Neural cell (in vitro differentiated cells): ENCODE results near the gene PPP4R2. TPM values are rescaled to one million over a fixed set of nuclear protein-coding genes. Genes with fewer than 3 reads are reported as not detected.

Experiments used
- H2AFZ ChIP-seq: fragments of 200-600, 300-800 bp; sonication (generic), shearing (Covaris generic); 2 replicates; pipeline ENCODE4 v1.6.0; 2014; ENCODE audit warnings: low read depth, mild to moderate bottlenecking, antibody characterized with exemption, low read length, moderate library complexity
- H3F3A ChIP-seq: fragments of 200-600 bp; shearing (Covaris generic); 2 replicates; pipeline ENCODE4 v1.6.1; 2016; ENCODE audit warnings: mild to moderate bottlenecking, moderate library complexity, mixed read lengths, antibody characterized with exemption, low read length; ENCODE audit not compliant: insufficient read depth, poor library complexity, severe bottlenecking
- H3K27ac ChIP-seq: fragments of 200-600, 300-800 bp; sonication (generic), shearing (Covaris generic); 2 replicates; pipeline ENCODE4 v1.5.1; 2014; ENCODE audit warnings: mild to moderate bottlenecking, low read length, moderate library complexity
- H3K27me3 ChIP-seq: fragments of 300-800, 200-600 bp; sonication (generic), shearing (Covaris generic); 2 replicates; pipeline ENCODE4 v1.6.0; 2014; ENCODE audit warnings: mild to moderate bottlenecking, low read depth, low read length, moderate library complexity; ENCODE audit not compliant: insufficient read depth
- H3K36me3 ChIP-seq: fragments of 300-800, 200-600 bp; sonication (generic), shearing (Covaris generic); 2 replicates; pipeline ENCODE4 v1.5.1; 2014; ENCODE audit warnings: mild to moderate bottlenecking, antibody characterized with exemption, low read length, moderate library complexity; ENCODE audit not compliant: insufficient read depth
- H3K4me2 ChIP-seq: fragments of 300-800, 200-600 bp; sonication (generic), shearing (Covaris generic); 2 replicates; pipeline ENCODE4 v1.6.0; 2014; ENCODE audit warnings: mild to moderate bottlenecking, low read length
- H3K4me3 ChIP-seq: fragments of 300-800, 200-600 bp; sonication (generic), shearing (Covaris generic); 2 replicates; pipeline ENCODE4 v1.5.1; 2014; ENCODE audit warnings: mild to moderate bottlenecking, low read length, moderate library complexity
- H3K79me2 ChIP-seq: fragments of 200-600 bp; shearing (Covaris generic); replicated peaks from 2 replicates; pipeline ENCODE4 v1.6.0; 2014; ENCODE audit warnings: mild to moderate bottlenecking, low read length, moderate library complexity; ENCODE audit not compliant: insufficient read depth
- H3K9ac ChIP-seq: fragments of 300-800, 200-600 bp; sonication (generic), shearing (Covaris generic); 2 replicates; pipeline ENCODE4 v1.6.1; 2016; ENCODE audit warnings: mild to moderate bottlenecking, low read length, mixed read lengths
- H3K9me2 ChIP-seq: fragments of 200-600 bp; shearing (Covaris generic); 2 replicates; pipeline ENCODE4 v1.6.1; 2016; ENCODE audit warnings: mild to moderate bottlenecking, low read length, mixed read lengths; ENCODE audit not compliant: insufficient read depth
- H3K9me3 ChIP-seq: fragments of 200-600, 300-800 bp; sonication (generic), shearing (Covaris generic); 2 replicates; pipeline ENCODE4 v1.6.1; 2016; ENCODE audit warnings: mild to moderate bottlenecking, mixed run types, low read length, moderate library complexity, mixed read lengths
- H4K20me1 ChIP-seq: fragments of 200-600 bp; shearing (Covaris generic); 2 replicates; pipeline ENCODE4 v1.6.1; 2016; ENCODE audit warnings: mild to moderate bottlenecking, mixed run types; ENCODE audit not compliant: insufficient read depth
- EP300 ChIP-seq: fragments of 450-650 bp; conservative IDR thresholded peaks from 2 replicates; pipeline ENCODE4 v1.6.1; 2014; ENCODE audit warnings: antibody characterized with exemption, mild to moderate bottlenecking, moderate library complexity; ENCODE audit not compliant: poor library complexity, severe bottlenecking
- EZH2 ChIP-seq: fragments of 200-600, 300-800 bp; shearing (Covaris generic), sonication (generic); IDR thresholded peaks from 2 replicates; pipeline ENCODE4 v1.6.1; 2014; ENCODE audit warnings: antibody characterized with exemption, low read length, borderline replicate concordance, mild to moderate bottlenecking; ENCODE audit not compliant: insufficient read depth, poor library complexity, severe bottlenecking
- MXI1 ChIP-seq: fragments of 450-650 bp; conservative IDR thresholded peaks from 2 replicates; pipeline ENCODE4 v1.6.1; 2014; ENCODE audit warnings: antibody characterized with exemption, mild to moderate bottlenecking; ENCODE audit not compliant: poor library complexity, severe bottlenecking
- POLR2AphosphoS5 ChIP-seq: IDR thresholded peaks from 2 replicates; pipeline ENCODE4 v1.6.1; 2012
- RAD21 ChIP-seq: fragments of 450-650 bp; conservative IDR thresholded peaks from 2 replicates; pipeline ENCODE4 v1.6.1; 2014; ENCODE audit warnings: antibody characterized with exemption, mild to moderate bottlenecking, moderate library complexity
- REST ChIP-seq: IDR thresholded peaks from 2 replicates; pipeline ENCODE4 v1.6.1; 2012; ENCODE audit warnings: borderline replicate concordance
- SMC3 ChIP-seq: fragments of 450-650 bp; conservative IDR thresholded peaks from 2 replicates; pipeline ENCODE4 v1.6.1; 2014; ENCODE audit warnings: antibody characterized with exemption, mild to moderate bottlenecking, moderate library complexity; ENCODE audit not compliant: poor library complexity
- TAF1 ChIP-seq: IDR thresholded peaks from 2 replicates; pipeline ENCODE4 v1.6.1; 2012; ENCODE audit warnings: low read depth
- polyA plus RNA-seq: library from polyadenylated mRNA; depleted of rRNA; stranded (reverse); fragments of >200 nt; gene quantifications from 2 replicates; pipeline ENCODE4 v1.2.3, GENCODE V29; 2014
- TF ChIP-seq, protein P1 (sequence below): fragments of 450-650 bp; IDR thresholded peaks from 2 replicates; pipeline ENCODE4 v1.5.1; 2014; ENCODE audit warnings: antibody characterized with exemption, mild to moderate bottlenecking, moderate library complexity; ENCODE audit not compliant: poor library complexity, severe bottlenecking

The PPP4R2 gene
- polyA plus RNA-seq, 1 donor from 2014 or later = 65.5 TPM

DNA sequence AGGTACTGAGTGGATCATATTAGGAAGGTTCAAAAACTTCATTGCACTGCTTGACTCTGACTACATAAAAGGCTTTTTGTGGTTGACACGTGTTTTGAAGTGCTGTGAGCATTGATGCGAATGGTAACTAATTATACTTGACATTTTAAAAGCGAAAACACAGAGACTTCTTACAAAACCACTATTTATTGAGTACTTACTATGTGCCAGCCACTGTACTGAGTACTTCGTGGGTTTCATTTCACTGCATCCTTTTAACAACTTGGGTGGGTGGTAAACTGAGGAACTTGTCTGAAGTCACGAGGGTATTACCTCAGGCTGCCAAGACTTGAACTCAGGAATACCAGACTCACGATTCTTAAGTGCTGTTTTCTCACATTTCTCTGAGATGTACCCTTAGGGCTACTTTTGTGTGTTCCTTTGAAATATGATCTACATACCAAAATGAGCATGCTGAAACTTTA, 45.3 kb upstream of the PPP4R2 start:
- H3K4me2 ChIP-seq = no peak overlapping the region
- no peaks in the 10 kb centered on the region for H3F3A ChIP-seq
- H3K9ac ChIP-seq = no peak overlapping the region
- H3K4me3 ChIP-seq = no peak overlapping the region
- H3K27ac ChIP-seq = no peak overlapping the region
- no peaks in the 10 kb centered on the region for H3K27me3 ChIP-seq
- H3K9me3 ChIP-seq = no peaks in the 10 kb centered on the region
- H4K20me1 ChIP-seq = no peaks in the 10 kb centered on the region
- no peaks in the 10 kb centered on the region for H3K9me2 ChIP-seq
- H2AFZ ChIP-seq = no peak overlapping the region
- H3K79me2 ChIP-seq = no peaks in the 10 kb centered on the region
- no peaks in the 10 kb centered on the region for H3K36me3 ChIP-seq
- no peak for TF ChIP-seq EZH2

DNA sequence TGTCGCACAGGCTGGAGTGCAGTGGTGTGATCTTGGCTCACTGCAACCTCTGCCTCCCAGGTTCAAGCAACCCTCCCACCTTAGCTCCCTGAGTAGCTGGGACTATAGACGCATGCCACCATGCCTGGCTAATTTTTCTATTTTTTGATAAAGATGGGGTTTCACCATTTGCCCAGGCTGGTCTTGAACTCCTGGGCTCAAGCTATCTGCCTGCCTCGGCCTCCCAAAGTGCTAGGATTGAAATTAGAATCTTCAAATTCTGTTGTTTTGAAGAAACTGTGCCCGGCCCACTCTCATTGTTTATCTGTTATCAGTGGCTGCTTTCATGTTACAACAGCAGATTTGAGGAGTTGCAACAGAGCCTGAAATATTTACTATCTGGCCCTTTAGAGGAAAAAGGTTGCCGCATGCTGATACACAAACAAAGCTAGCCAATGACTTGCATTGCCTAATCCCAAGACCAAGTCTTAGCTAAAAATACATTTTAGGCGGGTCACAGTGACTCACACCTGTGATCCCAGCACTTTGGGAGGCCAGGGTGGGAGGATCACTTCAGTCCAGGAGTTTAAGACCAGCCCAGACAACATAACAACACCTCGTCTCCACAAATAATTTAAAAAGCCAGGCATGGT, 43.2 kb upstream of the PPP4R2 start:
- Histone ChIP-seq H3K27me3 (no peaks in the 10 kb centered on the region), H3F3A (no peaks in the 10 kb centered on the region), H3K27ac (no peak overlapping the region), H2AFZ (no peak overlapping the region), H3K4me3 (no peak overlapping the region), H3K79me2 (no peaks in the 10 kb centered on the region), H4K20me1 (no peaks in the 10 kb centered on the region), H3K36me3 (no peaks in the 10 kb centered on the region), H3K9ac (no peak overlapping the region), H3K4me2 (no peak overlapping the region), H3K9me2 (no peaks in the 10 kb centered on the region), H3K9me3 (no peaks in the 10 kb centered on the region)
- TF ChIP-seq SMC3 = no peak
- TF ChIP-seq, protein P1, sequence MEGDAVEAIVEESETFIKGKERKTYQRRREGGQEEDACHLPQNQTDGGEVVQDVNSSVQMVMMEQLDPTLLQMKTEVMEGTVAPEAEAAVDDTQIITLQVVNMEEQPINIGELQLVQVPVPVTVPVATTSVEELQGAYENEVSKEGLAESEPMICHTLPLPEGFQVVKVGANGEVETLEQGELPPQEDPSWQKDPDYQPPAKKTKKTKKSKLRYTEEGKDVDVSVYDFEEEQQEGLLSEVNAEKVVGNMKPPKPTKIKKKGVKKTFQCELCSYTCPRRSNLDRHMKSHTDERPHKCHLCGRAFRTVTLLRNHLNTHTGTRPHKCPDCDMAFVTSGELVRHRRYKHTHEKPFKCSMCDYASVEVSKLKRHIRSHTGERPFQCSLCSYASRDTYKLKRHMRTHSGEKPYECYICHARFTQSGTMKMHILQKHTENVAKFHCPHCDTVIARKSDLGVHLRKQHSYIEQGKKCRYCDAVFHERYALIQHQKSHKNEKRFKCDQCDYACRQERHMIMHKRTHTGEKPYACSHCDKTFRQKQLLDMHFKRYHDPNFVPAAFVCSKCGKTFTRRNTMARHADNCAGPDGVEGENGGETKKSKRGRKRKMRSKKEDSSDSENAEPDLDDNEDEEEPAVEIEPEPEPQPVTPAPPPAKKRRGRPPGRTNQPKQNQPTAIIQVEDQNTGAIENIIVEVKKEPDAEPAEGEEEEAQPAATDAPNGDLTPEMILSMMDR = no peak
- TF ChIP-seq TAF1 = no peak
- no peak for TF ChIP-seq RAD21
- TF ChIP-seq REST = no peak
- no peak for TF ChIP-seq MXI1
- TF ChIP-seq EZH2 = no peak
- TF ChIP-seq EP300 = no peak
- no peak for TF ChIP-seq POLR2AphosphoS5

DNA sequence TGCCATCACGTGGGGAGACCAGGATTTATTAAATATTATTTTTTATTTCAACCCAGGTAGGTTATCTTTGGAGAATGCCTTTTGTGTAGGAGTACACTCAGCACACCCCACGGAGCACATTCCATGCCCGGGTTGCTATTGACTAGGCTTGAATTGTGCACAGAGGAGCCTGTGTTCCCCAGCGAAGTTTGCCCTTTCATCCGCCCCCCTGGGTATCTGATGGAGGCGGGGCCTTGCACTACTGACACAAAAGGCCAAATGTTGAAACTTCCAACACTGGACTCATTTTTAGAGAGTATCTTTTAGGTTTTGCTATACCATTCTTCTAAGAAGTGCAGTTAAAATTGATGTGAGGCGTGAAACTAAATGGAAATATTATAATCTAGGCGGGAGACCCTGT, 39.3 kb upstream of the PPP4R2 start:
- no peaks in the 10 kb centered on the region for H3K36me3 ChIP-seq
- H3K9me3 ChIP-seq = no peaks in the 10 kb centered on the region
- no peaks in the 10 kb centered on the region for H3K27me3 ChIP-seq
- H2AFZ ChIP-seq = no peak overlapping the region
- TF ChIP-seq RAD21 = no peak
- TF ChIP-seq REST = no peak
- TF ChIP-seq MXI1 = no peak
- TF ChIP-seq EZH2 = no peak
- H3K4me2 ChIP-seq = no peak overlapping the region
- no peaks in the 10 kb centered on the region for H3F3A ChIP-seq
- H3K4me3 ChIP-seq = no peak overlapping the region
- H4K20me1 ChIP-seq = no peaks in the 10 kb centered on the region
- no peaks in the 10 kb centered on the region for H3K79me2 ChIP-seq
- no peak overlapping the region for H3K9ac ChIP-seq
- no peaks in the 10 kb centered on the region for H3K9me2 ChIP-seq
- H3K27ac ChIP-seq = no peak overlapping the region
